Measurements from ENCODE around the gene NLRP8. TPM values are rescaled to one million over a fixed set of nuclear protein-coding genes. Genes with fewer than 3 reads are reported as not detected.
"Not testable (repeated sequence)": the region's sequence is repeated elsewhere in the genome, so short reads cannot be mapped to it uniquely, and the experiment has no call there.

NLRP8 gene
- total and polyA plus RNA-seq, 2 donors (not counting 1 experiment from before 2014, with no cell fraction given): not detected

GRCh38 chr19:56014765-56015164 lies 67.1 kb downstream of the NLRP8 start:
- no peak overlapping the region for H3K9ac ChIP-seq (ENCODE audit: insufficient read depth, low read length)
- DNase-seq (ENCODE audit: low read depth in 2 of 2): no peak
- no peak for TF ChIP-seq CTCF (conservative IDR thresholded peaks at IDR 0.05 in 1 of 2, IDR thresholded peaks at IDR 0.05 in 1 of 2; ENCODE audit: low read depth in 1 of 2, low read length in 2 of 2)
- TF ChIP-seq EZH2 (IDR thresholded peaks at IDR 0.05; ENCODE audit: low read length, missing control alignments): no peak

GRCh38 chr19:56015756-56016155 lies 68.1 kb downstream of the NLRP8 start:
- Histone ChIP-seq H3K4me2 (ENCODE audit: extremely low read depth, insufficient read depth, low read length) (no peak overlapping the region), H3K79me2 (ENCODE audit: control insufficient read depth, insufficient read depth, low read length) (no peaks in the 10 kb centered on the region), H2AFZ (ENCODE audit: low read length) (no peak overlapping the region), H3K27me3 (ENCODE audit: control insufficient read depth, insufficient read depth, low read length) (no peaks in the 10 kb centered on the region), H3K36me3 (ENCODE audit: control insufficient read depth, insufficient read depth, low read length) (no peaks in the 10 kb centered on the region), H3K9ac (ENCODE audit: insufficient read depth, low read length) (no peak overlapping the region), H4K20me1 (ENCODE audit: control insufficient read depth, extremely low read depth, insufficient read depth, low read length) (no peaks in the 10 kb centered on the region), H3K4me3 (replicated peaks in 1 of 4; ENCODE audit: control extremely low read depth in 1 of 4, insufficient read depth in 1 of 4, low read depth in 3 of 4, low read length in 4 of 4) (no peak overlapping the region), H3K4me1 (ENCODE audit: control insufficient read depth, extremely low read depth, insufficient read depth, low read length) (no peaks in the 10 kb centered on the region), H3K27ac (ENCODE audit: insufficient read depth, low read length) (no peak overlapping the region), H3K9me3 (ENCODE audit: control insufficient read depth, insufficient read depth, low read depth, low read length) (no peaks in the 10 kb centered on the region)
- no peak for DNase-seq (ENCODE audit: low read depth in 2 of 2)
- no peak for TF ChIP-seq CTCF (conservative IDR thresholded peaks at IDR 0.05 in 1 of 2, IDR thresholded peaks at IDR 0.05 in 1 of 2; ENCODE audit: low read depth in 1 of 2, low read length in 2 of 2)

More at GRCh38 chr19:56014765-56015164, 67.1 kb downstream of the NLRP8 start:
- Histone ChIP-seq H4K20me1 (ENCODE audit: control insufficient read depth, extremely low read depth, insufficient read depth, low read length) (no peaks in the 10 kb centered on the region), H3K79me2 (ENCODE audit: control insufficient read depth, insufficient read depth, low read length) (no peaks in the 10 kb centered on the region), H3K36me3 (ENCODE audit: control insufficient read depth, insufficient read depth, low read length) (no peaks in the 10 kb centered on the region), H3K4me3 (replicated peaks in 1 of 4; ENCODE audit: control extremely low read depth in 1 of 4, insufficient read depth in 1 of 4, low read depth in 3 of 4, low read length in 4 of 4) (no peak overlapping the region), H3K4me1 (ENCODE audit: control insufficient read depth, extremely low read depth, insufficient read depth, low read length) (no peaks in the 10 kb centered on the region), H3K9me3 (ENCODE audit: control insufficient read depth, insufficient read depth, low read depth, low read length) (no peaks in the 10 kb centered on the region), H2AFZ (ENCODE audit: low read length) (no peak overlapping the region), H3K27ac (ENCODE audit: insufficient read depth, low read length) (no peak overlapping the region), H3K4me2 (ENCODE audit: extremely low read depth, insufficient read depth, low read length) (no peak overlapping the region), H3K27me3 (ENCODE audit: control insufficient read depth, insufficient read depth, low read length) (no peaks in the 10 kb centered on the region)

- H3K27me3 ChIP-seq (ENCODE audit: control insufficient read depth, insufficient read depth, low read length); H2AFZ ChIP-seq (ENCODE audit: low read length); H3K27ac ChIP-seq (ENCODE audit: insufficient read depth, low read length); H3K9ac ChIP-seq (ENCODE audit: insufficient read depth, low read length); H3K4me1 ChIP-seq (ENCODE audit: control insufficient read depth, extremely low read depth, insufficient read depth, low read length); DNase-seq (ENCODE audit: low read depth in 2 of 2); H3K36me3 ChIP-seq (ENCODE audit: control insufficient read depth, insufficient read depth, low read length); H3K79me2 ChIP-seq (ENCODE audit: control insufficient read depth, insufficient read depth, low read length); H3K9me3 ChIP-seq (ENCODE audit: control insufficient read depth, insufficient read depth, low read depth, low read length); H3K4me2 ChIP-seq (ENCODE audit: extremely low read depth, insufficient read depth, low read length); H3K4me3 ChIP-seq (replicated peaks in 1 of 4; ENCODE audit: control extremely low read depth in 1 of 4, insufficient read depth in 1 of 4, low read depth in 3 of 4, low read length in 4 of 4); H4K20me1 ChIP-seq (ENCODE audit: control insufficient read depth, extremely low read depth, insufficient read depth, low read length): not testable (repeated sequence)
Measured at GRCh38 chr19:56019325-56019724, 71.7 kb downstream of the NLRP8 start.

GRCh38 chr19:56020355-56020975 lies 72.8 kb downstream of the NLRP8 start:
- H3K36me3 ChIP-seq (ENCODE audit: control insufficient read depth, insufficient read depth, low read length); DNase-seq (ENCODE audit: low read depth in 2 of 2); H3K27ac ChIP-seq (ENCODE audit: insufficient read depth, low read length); H3K4me1 ChIP-seq (ENCODE audit: control insufficient read depth, extremely low read depth, insufficient read depth, low read length); H3K4me3 ChIP-seq (replicated peaks in 1 of 4; ENCODE audit: control extremely low read depth in 1 of 4, insufficient read depth in 1 of 4, low read depth in 3 of 4, low read length in 4 of 4); H3K9ac ChIP-seq (ENCODE audit: insufficient read depth, low read length); H3K9me3 ChIP-seq (ENCODE audit: control insufficient read depth, insufficient read depth, low read depth, low read length); H3K27me3 ChIP-seq (ENCODE audit: control insufficient read depth, insufficient read depth, low read length); H3K4me2 ChIP-seq (ENCODE audit: extremely low read depth, insufficient read depth, low read length); H3K79me2 ChIP-seq (ENCODE audit: control insufficient read depth, insufficient read depth, low read length); H4K20me1 ChIP-seq (ENCODE audit: control insufficient read depth, extremely low read depth, insufficient read depth, low read length); H2AFZ ChIP-seq (ENCODE audit: low read length): not testable (repeated sequence)

All from fibroblast of lung (primary cell).